GM19395 (cell line): ENCODE data around the gene C1orf56.

ENCODE experiments used
- ATAC-seq: cut with Tn5 transposase; IDR thresholded peaks from one replicate; pipeline ENCODE4 v1.9.1; 2021; ENCODE audit warnings: mild to moderate bottlenecking, moderate library complexity; ENCODE audit not compliant: unreplicated experiment

The C1orf56 gene

GRCh38 chr1:151047591-151047924 lies at the start of gene C1orf56:
C1orf56 (plus strand) TSS chr1:151047751; CDS start chr1:151047848, 97 bp downstream.
- ATAC-seq = peak; percentile 58

- ATAC-seq = no peak
Observed at GRCh38 chr1:150997949-150998348, 49.6 kb upstream of the C1orf56 start.

GRCh38 chr1:150999051-150999674 lies 48.4 kb upstream of the C1orf56 start:
- no peak for ATAC-seq

- no peak for ATAC-seq
Observed at GRCh38 chr1:150999926-151000325, 47.6 kb upstream of the C1orf56 start.

GRCh38 chr1:151000408-151000807 lies 47.1 kb upstream of the C1orf56 start:
- no peak for ATAC-seq

- ATAC-seq = no peak
Observed at GRCh38 chr1:151001602-151002001, 45.9 kb upstream of the C1orf56 start.

- ATAC-seq = no peak
Observed at GRCh38 chr1:151002051-151002450, 45.5 kb upstream of the C1orf56 start.

GRCh38 chr1:151002611-151003010 lies 44.9 kb upstream of the C1orf56 start:
- ATAC-seq = no peak

- no peak for ATAC-seq
Observed at GRCh38 chr1:151003180-151003579, 44.4 kb upstream of the C1orf56 start.

- no peak for ATAC-seq
Observed at GRCh38 chr1:151005729-151006319, 41.7 kb upstream of the C1orf56 start.

- no peak for ATAC-seq
Observed at GRCh38 chr1:151006327-151007052, 41.1 kb upstream of the C1orf56 start, which contains the start of gene MINDY1. MINDY1 (minus strand) TSS chr1:151006902; CDS start chr1:151002617, 4,285 bp downstream.

GRCh38 chr1:151007853-151008243 lies 39.7 kb upstream of the C1orf56 start:
- ATAC-seq = no peak

GRCh38 chr1:151008244-151009205 lies 39.0 kb upstream of the C1orf56 start, which contains the start of gene PRUNE1:
PRUNE1 (plus strand) TSS chr1:151008449; CDS start chr1:151008633, 184 bp downstream.
- ATAC-seq = peak; percentile 66

GRCh38 chr1:151009206-151009587 lies 38.4 kb upstream of the C1orf56 start:
- ATAC-seq = no peak

- no peak for ATAC-seq
Observed at GRCh38 chr1:151009674-151010345, 37.7 kb upstream of the C1orf56 start.

- no peak for ATAC-seq
Observed at GRCh38 chr1:151010346-151010726, 37.2 kb upstream of the C1orf56 start.

GRCh38 chr1:151011154-151011850 lies 36.2 kb upstream of the C1orf56 start:
- ATAC-seq = no peak

GRCh38 chr1:151012684-151013471 lies 34.7 kb upstream of the C1orf56 start:
- no peak for ATAC-seq

- ATAC-seq = no peak
Observed at GRCh38 chr1:151013518-151013917, 34.0 kb upstream of the C1orf56 start.
